ENCODE results near the gene SORCS3. TPM values are rescaled to one million over a fixed set of nuclear protein-coding genes. Genes with fewer than 3 reads are reported as not detected.
A peak's percentile ranks its signal among the peaks of the same experiment; 100 is the strongest.

SORCS3 gene
- total RNA-seq, 1 donor from 2014 or later, result 2.0 TPM

DNA sequence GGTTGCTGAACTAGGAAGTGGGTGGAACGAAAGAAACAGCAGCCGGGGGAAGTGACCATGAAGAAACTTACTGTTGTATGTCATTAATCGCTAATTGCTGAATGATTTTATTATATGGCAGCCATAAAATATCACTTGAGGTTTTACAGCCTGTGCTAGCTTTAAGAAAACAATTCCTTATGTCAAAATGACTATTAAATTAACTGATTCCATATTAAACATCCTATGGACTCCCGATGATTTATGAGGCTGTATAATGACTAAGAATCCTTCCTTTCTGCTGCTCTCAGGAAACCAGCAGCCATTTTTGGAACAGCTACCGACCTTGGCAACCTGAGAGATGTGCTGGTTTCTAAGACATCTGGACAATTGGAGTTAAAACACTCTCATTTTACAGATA is 421.9 kb downstream of the SORCS3 start:
- TF ChIP-seq, protein P1, sequence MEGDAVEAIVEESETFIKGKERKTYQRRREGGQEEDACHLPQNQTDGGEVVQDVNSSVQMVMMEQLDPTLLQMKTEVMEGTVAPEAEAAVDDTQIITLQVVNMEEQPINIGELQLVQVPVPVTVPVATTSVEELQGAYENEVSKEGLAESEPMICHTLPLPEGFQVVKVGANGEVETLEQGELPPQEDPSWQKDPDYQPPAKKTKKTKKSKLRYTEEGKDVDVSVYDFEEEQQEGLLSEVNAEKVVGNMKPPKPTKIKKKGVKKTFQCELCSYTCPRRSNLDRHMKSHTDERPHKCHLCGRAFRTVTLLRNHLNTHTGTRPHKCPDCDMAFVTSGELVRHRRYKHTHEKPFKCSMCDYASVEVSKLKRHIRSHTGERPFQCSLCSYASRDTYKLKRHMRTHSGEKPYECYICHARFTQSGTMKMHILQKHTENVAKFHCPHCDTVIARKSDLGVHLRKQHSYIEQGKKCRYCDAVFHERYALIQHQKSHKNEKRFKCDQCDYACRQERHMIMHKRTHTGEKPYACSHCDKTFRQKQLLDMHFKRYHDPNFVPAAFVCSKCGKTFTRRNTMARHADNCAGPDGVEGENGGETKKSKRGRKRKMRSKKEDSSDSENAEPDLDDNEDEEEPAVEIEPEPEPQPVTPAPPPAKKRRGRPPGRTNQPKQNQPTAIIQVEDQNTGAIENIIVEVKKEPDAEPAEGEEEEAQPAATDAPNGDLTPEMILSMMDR (IDR thresholded peaks at IDR 0.05; ENCODE audit: partially characterized antibody, unreplicated experiment), result no peak
- no peaks in the 10 kb centered on the region for H3K36me3 Mint-ChIP-seq (ENCODE audit: unreplicated experiment)
- H3K4me1 Mint-ChIP-seq (ENCODE audit: low read depth, unreplicated experiment), result peaks cover 23% of the 10 kb centered on the region
- H3K4me3 Mint-ChIP-seq (ENCODE audit: unreplicated experiment), result no peak overlapping the region
- peaks cover 6% of the 10 kb centered on the region for H3K27me3 Mint-ChIP-seq (ENCODE audit: unreplicated experiment)
- H3K27ac Mint-ChIP-seq (ENCODE audit: unreplicated experiment), result no peak overlapping the region
- peaks cover 4% of the 10 kb centered on the region for H3K9me3 Mint-ChIP-seq (ENCODE audit: unreplicated experiment)
- no peak for DNase-seq

DNA sequence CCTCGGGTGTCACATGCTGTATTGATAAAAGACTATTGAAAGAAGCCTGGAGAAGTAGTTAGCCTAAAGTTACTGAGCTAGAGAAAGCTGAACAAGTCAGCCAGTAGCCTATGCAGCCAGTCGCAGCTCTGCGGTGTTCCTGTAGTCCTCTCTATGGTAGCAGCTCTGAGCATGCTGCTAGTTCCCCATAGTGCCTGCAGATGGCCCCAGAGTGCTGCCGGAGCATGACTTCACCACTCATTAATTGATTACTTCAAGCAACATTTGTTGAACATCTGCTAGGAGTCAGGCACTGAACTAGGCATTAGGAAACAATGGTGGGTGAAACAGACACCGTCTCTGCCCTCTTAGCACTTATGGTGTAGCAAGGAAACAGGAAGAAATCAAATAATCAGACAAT is 422.7 kb downstream of the SORCS3 start:
- peak overlapping the region; percentile 88 for H3K27ac Mint-ChIP-seq (ENCODE audit: unreplicated experiment)
- peak; percentile 82 for DNase-seq
- H3K4me1 Mint-ChIP-seq (ENCODE audit: low read depth, unreplicated experiment), result peaks cover 23% of the 10 kb centered on the region
- peaks cover 6% of the 10 kb centered on the region for H3K27me3 Mint-ChIP-seq (ENCODE audit: unreplicated experiment)
- H3K9me3 Mint-ChIP-seq (ENCODE audit: unreplicated experiment), result peaks cover 4% of the 10 kb centered on the region
- H3K4me3 Mint-ChIP-seq (ENCODE audit: unreplicated experiment), result no peak overlapping the region
- TF ChIP-seq, protein P1 (IDR thresholded peaks at IDR 0.05; ENCODE audit: partially characterized antibody, unreplicated experiment), result peak; percentile 69
- no peaks in the 10 kb centered on the region for H3K36me3 Mint-ChIP-seq (ENCODE audit: unreplicated experiment)

DNA sequence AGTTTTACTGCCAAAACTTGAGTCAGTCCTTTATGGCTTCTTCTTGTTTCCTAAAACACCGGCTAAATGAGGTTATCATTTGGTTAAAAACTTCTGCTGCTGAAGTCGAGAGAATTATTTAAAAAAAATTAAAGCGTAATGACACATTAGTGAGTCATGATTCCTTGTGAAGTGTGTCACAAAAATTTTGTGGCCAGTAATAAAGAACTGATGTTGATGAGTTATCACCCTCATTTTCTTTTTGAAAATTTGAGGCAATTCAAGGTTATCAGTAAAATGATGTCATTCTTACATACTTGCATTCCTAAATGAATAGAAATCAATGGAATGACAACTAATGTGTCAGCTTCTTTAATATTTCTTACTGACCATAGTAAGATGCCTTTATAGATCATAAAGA is 427.4 kb downstream of the SORCS3 start:
- TF ChIP-seq, protein P1 (IDR thresholded peaks at IDR 0.05; ENCODE audit: partially characterized antibody, unreplicated experiment), result no peak
- H3K4me1 Mint-ChIP-seq (ENCODE audit: low read depth, unreplicated experiment), result peaks cover 18% of the 10 kb centered on the region
- H3K9me3 Mint-ChIP-seq (ENCODE audit: unreplicated experiment), result peaks cover 4% of the 10 kb centered on the region
- no peak overlapping the region for H3K27ac Mint-ChIP-seq (ENCODE audit: unreplicated experiment)
- H3K4me3 Mint-ChIP-seq (ENCODE audit: unreplicated experiment), result no peak overlapping the region
- peaks cover 6% of the 10 kb centered on the region for H3K27me3 Mint-ChIP-seq (ENCODE audit: unreplicated experiment)
- H3K36me3 Mint-ChIP-seq (ENCODE audit: unreplicated experiment), result no peaks in the 10 kb centered on the region
- no peak for DNase-seq

DNA sequence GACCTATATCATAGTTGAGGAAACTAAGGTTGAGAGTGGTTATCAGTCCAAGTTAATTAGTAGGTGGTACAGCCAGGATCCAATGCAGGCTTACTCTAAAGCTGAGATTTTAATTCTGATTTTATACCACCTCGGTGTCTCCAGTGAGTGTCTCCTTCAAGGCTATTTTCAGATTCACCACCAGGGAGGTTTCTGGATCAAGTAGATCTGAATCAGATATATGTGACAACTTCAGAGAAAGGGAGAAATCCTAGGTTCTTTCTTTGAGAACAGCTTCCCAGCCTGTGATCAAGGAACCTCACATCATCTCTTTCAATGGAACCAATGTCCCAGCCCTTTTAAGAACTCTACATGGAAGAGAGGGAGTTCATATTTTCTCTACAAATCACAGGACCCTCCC is 429.2 kb downstream of the SORCS3 start:
- Mint-ChIP-seq H3K4me1 (ENCODE audit: low read depth, unreplicated experiment) (peaks cover 5% of the 10 kb centered on the region), H3K27ac (ENCODE audit: unreplicated experiment) (no peak overlapping the region), H3K9me3 (ENCODE audit: unreplicated experiment) (no peaks in the 10 kb centered on the region), H3K36me3 (ENCODE audit: unreplicated experiment) (no peaks in the 10 kb centered on the region), H3K27me3 (ENCODE audit: unreplicated experiment) (no peaks in the 10 kb centered on the region), H3K4me3 (ENCODE audit: unreplicated experiment) (no peak overlapping the region)
- TF ChIP-seq, protein P1 (IDR thresholded peaks at IDR 0.05; ENCODE audit: partially characterized antibody, unreplicated experiment), result peak; percentile 21
- no peak for DNase-seq

DNA sequence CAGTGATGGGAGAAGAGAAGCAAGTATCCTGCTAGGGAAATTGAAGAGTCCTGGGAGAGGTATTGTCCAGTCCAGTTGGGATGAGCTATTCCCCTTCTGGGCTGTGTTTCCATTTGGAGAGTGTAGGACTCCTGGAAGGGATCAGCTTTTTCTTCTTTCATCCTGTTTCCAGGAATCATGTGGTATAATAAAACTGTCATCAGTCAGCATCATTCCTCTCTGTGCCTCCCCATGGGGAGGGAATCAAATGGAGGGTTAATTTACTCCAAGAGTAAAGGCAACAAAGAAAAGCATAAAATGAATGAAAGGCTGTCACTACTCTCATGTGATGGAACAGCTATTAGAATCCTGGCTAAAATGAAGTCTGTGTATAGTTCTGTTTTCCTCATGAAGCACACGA is 429.9 kb downstream of the SORCS3 start:
- H3K27me3 Mint-ChIP-seq (ENCODE audit: unreplicated experiment), result no peaks in the 10 kb centered on the region
- H3K4me1 Mint-ChIP-seq (ENCODE audit: low read depth, unreplicated experiment), result peaks cover 3% of the 10 kb centered on the region
- H3K27ac Mint-ChIP-seq (ENCODE audit: unreplicated experiment), result no peak overlapping the region
- TF ChIP-seq, protein P1 (IDR thresholded peaks at IDR 0.05; ENCODE audit: partially characterized antibody, unreplicated experiment), result no peak
- no peak overlapping the region for H3K4me3 Mint-ChIP-seq (ENCODE audit: unreplicated experiment)
- no peaks in the 10 kb centered on the region for H3K9me3 Mint-ChIP-seq (ENCODE audit: unreplicated experiment)
- no peaks in the 10 kb centered on the region for H3K36me3 Mint-ChIP-seq (ENCODE audit: unreplicated experiment)
- DNase-seq, result no peak
